HepG2 (cell line): Measurements from ENCODE around the gene PDE3A.

Experiments
- ARNTL ChIP-seq: sonication (generic); formaldehyde crosslinking; IDR thresholded peaks from 2 replicates; pipeline ENCODE4 v1.4.0; 2020; ENCODE audit warnings: mild to moderate bottlenecking, missing genetic modification reagents
- BRCA1 ChIP-seq: sonication (generic); formaldehyde crosslinking; IDR thresholded peaks from 2 replicates; pipeline ENCODE4 v1.4.0; 2020; ENCODE audit warnings: missing genetic modification reagents
- CREM ChIP-seq, 2 experiments: sonication (generic) in 1 of 2; formaldehyde crosslinking in 1 of 2; IDR thresholded peaks; 2 replicates each; pipeline versions ENCODE4 v1.4.0 to v1.6.1; 2016 to 2020; ENCODE audit warnings: antibody characterized with exemption in 1 of 2, mild to moderate bottlenecking in 1 of 2, missing genetic modification reagents in 1 of 2
- EP300 ChIP-seq, 3 experiments: sonication (generic) in 1 of 3; formaldehyde crosslinking in 1 of 3; IDR thresholded peaks; 2 replicates each; pipeline versions ENCODE4 v1.5.1 to v1.6.1; 2011 to 2020; ENCODE audit warnings: low read depth in 2 of 3, low read length in 2 of 3, borderline replicate concordance in 1 of 3, improper control_type of control experiment in 1 of 3, mild to moderate bottlenecking in 1 of 3, missing genetic modification reagents in 1 of 3, moderate library complexity in 1 of 3
- FOXA1 ChIP-seq, 2 experiments: fragments of 450-650 bp in 1 of 2; sonication (generic) in 1 of 2; formaldehyde crosslinking in 1 of 2; IDR thresholded peaks; 2 replicates each; pipeline versions ENCODE4 v1.4.0 to v1.6.1; 2016 to 2020; ENCODE audit warnings: missing genetic modification reagents in 1 of 2
- FOXK2 ChIP-seq: fragments of 450-650 bp; IDR thresholded peaks from 2 replicates; pipeline ENCODE4 v1.6.1; 2016
- FOXM1 ChIP-seq: sonication (generic); formaldehyde crosslinking; IDR thresholded peaks from 2 replicates; pipeline ENCODE4 v1.5.0; 2020; ENCODE audit warnings: missing genetic modification reagents
- MEIS2 ChIP-seq: sonication (generic); formaldehyde crosslinking; IDR thresholded peaks from 2 replicates; pipeline ENCODE4 v1.9.0; 2021; ENCODE audit warnings: mild to moderate bottlenecking, missing genetic modification reagents
- NAIF1 ChIP-seq: sonication (generic); formaldehyde crosslinking; IDR thresholded peaks from 2 replicates; pipeline ENCODE4 v1.5.0; 2020; ENCODE audit warnings: mild to moderate bottlenecking, missing genetic modification reagents, borderline replicate concordance
- PHF20 ChIP-seq: sonication (generic); formaldehyde crosslinking; IDR thresholded peaks from 2 replicates; pipeline ENCODE4 v1.5.0; 2020; ENCODE audit warnings: mild to moderate bottlenecking, missing genetic modification reagents

- TF ChIP-seq CREM (IDR thresholded peaks at IDR 0.05) (no peak), CREM (CRISPR knock-in tag; IDR thresholded peaks at IDR 0.05) (no peak), PHF20 (CRISPR knock-in tag) (no peak), FOXK2 (no peak), NAIF1 (no peak), FOXA1 (IDR thresholded peaks at IDR 0.05) (no peak), FOXA1 (CRISPR knock-in tag; IDR thresholded peaks at IDR 0.05) (no peak), BRCA1 (CRISPR knock-in tag) (no peak), ARNTL (CRISPR knock-in tag) (no peak), EP300 (IDR thresholded peaks at IDR 0.05; ENCODE audit: low read depth in 2 of 2, low read length in 2 of 2) (no peak), EP300 (CRISPR knock-in tag; IDR thresholded peaks at IDR 0.05; ENCODE audit: borderline replicate concordance) (no peak), FOXM1 (CRISPR knock-in tag) (no peak), MEIS2 (CRISPR knock-in tag) (no peak)
These were observed 114.2 kb downstream of the PDE3A start for GRCh38 chr12:20482491-20483054.
